Ectodermal cell (in vitro differentiated cells): ENCODE measurements around the gene TMEM170A.

Experiments
- H3K27ac ChIP-seq: 2 replicates; pipeline ENCODE4 v1.7.0; 2013; ENCODE audit warnings: mild to moderate bottlenecking, low read depth, low read length; ENCODE audit not compliant: insufficient read depth, poor library complexity, severe bottlenecking
- H3K27me3 ChIP-seq: 2 replicates; pipeline ENCODE4 v1.7.0; 2013; ENCODE audit warnings: mild to moderate bottlenecking, low read length; ENCODE audit not compliant: insufficient read depth, control insufficient read depth, poor library complexity, severe bottlenecking
- H3K36me3 ChIP-seq: one replicate; pipeline ENCODE4 v1.7.0; 2013; ENCODE audit warnings: low read length; ENCODE audit not compliant: control insufficient read depth, insufficient read depth
- H3K4me1 ChIP-seq: one replicate; pipeline ENCODE4 v1.7.0; 2013; ENCODE audit warnings: low read length; ENCODE audit not compliant: control insufficient read depth, insufficient read depth
- H3K4me3 ChIP-seq: 2 replicates; pipeline ENCODE4 v1.7.0; 2013; ENCODE audit warnings: low read depth, low read length, control low read depth; ENCODE audit not compliant: insufficient read depth
- H3K9me3 ChIP-seq: 2 replicates; pipeline ENCODE4 v1.7.0; 2013; ENCODE audit warnings: mild to moderate bottlenecking, low read length, moderate library complexity; ENCODE audit not compliant: control insufficient read depth
- WGBS, 2 experiments: methylation state at CpG; one replicate each; pipeline ENCODE4 v1.1.7; 2013; ENCODE audit warnings: missing lambda C conversion rate in 2 of 2; 5-methylcytosine and 5-hydroxymethylcytosine counted together

Gene TMEM170A

GRCh38 chr16:75495076-75495674 lies 30.7 kb upstream of the TMEM170A start, which contains the start of gene CHST6:
TSS of gene CHST6 (minus strand) at chr16:75495441. CDS start at chr16:75479828, 15,613 bp downstream.
- no peaks in the 10 kb centered on the region for H3K9me3 ChIP-seq
- H3K4me1 ChIP-seq: peaks cover 3% of the 10 kb centered on the region
- H3K36me3 ChIP-seq: no peaks in the 10 kb centered on the region
- H3K27ac ChIP-seq: no peak within 1 kb of the TSS
- 2% methylated on average over 43 of the region's 43 CpGs for WGBS, 2 experiments
- peak within 1 kb of the TSS; percentile 57 for H3K4me3 ChIP-seq
- H3K27me3 ChIP-seq: peaks cover 8% of the 10 kb centered on the region

- Histone ChIP-seq H3K9me3 (no peaks in the 10 kb centered on the region), H3K27ac (no peak overlapping the region), H3K4me3 (peak overlapping the region; percentile 57), H3K36me3 (no peaks in the 10 kb centered on the region), H3K4me1 (peaks cover 3% of the 10 kb centered on the region), H3K27me3 (peaks cover 8% of the 10 kb centered on the region)
- WGBS, 2 experiments: 1% methylated on average over 26 of the region's 26 CpGs
Measured at GRCh38 chr16:75494661-75495075, 30.2 kb upstream of the TMEM170A start.

GRCh38 chr16:75494184-75494583 lies 29.7 kb upstream of the TMEM170A start:
- no peak overlapping the region for H3K27ac ChIP-seq
- WGBS, 2 experiments: 70 to 71% methylated on average over 5 of the region's 5 CpGs
- no peaks in the 10 kb centered on the region for H3K9me3 ChIP-seq
- H3K4me3 ChIP-seq: peak overlapping the region; percentile 57
- peaks cover 8% of the 10 kb centered on the region for H3K27me3 ChIP-seq
- H3K36me3 ChIP-seq: no peaks in the 10 kb centered on the region
- H3K4me1 ChIP-seq: peaks cover 3% of the 10 kb centered on the region

- Histone ChIP-seq H3K4me1 (peaks cover 3% of the 10 kb centered on the region), H3K36me3 (no peaks in the 10 kb centered on the region), H3K4me3 (no peak overlapping the region), H3K27me3 (peaks cover 8% of the 10 kb centered on the region), H3K9me3 (no peaks in the 10 kb centered on the region), H3K27ac (no peak overlapping the region)
- 80 to 93% methylated on average over 1 of the region's 1 CpG for WGBS, 2 experiments
Measured at GRCh38 chr16:75491876-75492275, 27.4 kb upstream of the TMEM170A start.

- Histone ChIP-seq H3K36me3 (no peaks in the 10 kb centered on the region), H3K27ac (no peak overlapping the region), H3K4me1 (peaks cover 3% of the 10 kb centered on the region), H3K4me3 (no peak overlapping the region), H3K9me3 (no peaks in the 10 kb centered on the region), H3K27me3 (no peaks in the 10 kb centered on the region)
- WGBS, 2 experiments: 93 to 96% methylated on average over 2 of the region's 2 CpGs
Measured at GRCh38 chr16:75488322-75488721, 23.8 kb upstream of the TMEM170A start.

- Histone ChIP-seq H3K27me3 (no peaks in the 10 kb centered on the region), H3K4me1 (peaks cover 2% of the 10 kb centered on the region), H3K27ac (no peak overlapping the region), H3K4me3 (no peak overlapping the region), H3K9me3 (no peaks in the 10 kb centered on the region), H3K36me3 (no peaks in the 10 kb centered on the region)
- 90 to 96% methylated on average over 2 of the region's 2 CpGs for WGBS, 2 experiments
Measured at GRCh38 chr16:75486676-75487313, 22.3 kb upstream of the TMEM170A start.

- no peaks in the 10 kb centered on the region for H3K9me3 ChIP-seq
- 93 to 94% methylated on average over 9 of the region's 9 CpGs for WGBS, 2 experiments
- no peak overlapping the region for H3K27ac ChIP-seq
- H3K4me3 ChIP-seq: no peak overlapping the region
- H3K36me3 ChIP-seq: no peaks in the 10 kb centered on the region
- H3K4me1 ChIP-seq: no peaks in the 10 kb centered on the region
- H3K27me3 ChIP-seq: no peaks in the 10 kb centered on the region
Measured at GRCh38 chr16:75486014-75486675, 21.7 kb upstream of the TMEM170A start.

GRCh38 chr16:75485230-75486013 lies 20.9 kb upstream of the TMEM170A start:
- H3K4me1 ChIP-seq: no peaks in the 10 kb centered on the region
- 95 to 96% methylated on average over 7 of the region's 7 CpGs for WGBS, 2 experiments
- no peaks in the 10 kb centered on the region for H3K9me3 ChIP-seq
- no peak overlapping the region for H3K4me3 ChIP-seq
- no peaks in the 10 kb centered on the region for H3K27me3 ChIP-seq
- H3K36me3 ChIP-seq: no peaks in the 10 kb centered on the region
- H3K27ac ChIP-seq: no peak overlapping the region

GRCh38 chr16:75483222-75483621 lies 18.7 kb upstream of the TMEM170A start:
- Histone ChIP-seq H3K27ac (no peak overlapping the region), H3K36me3 (peaks cover 3% of the 10 kb centered on the region), H3K27me3 (no peaks in the 10 kb centered on the region), H3K9me3 (no peaks in the 10 kb centered on the region), H3K4me1 (no peaks in the 10 kb centered on the region), H3K4me3 (no peak overlapping the region)
- WGBS, 2 experiments: 96 to 98% methylated on average over 2 of the region's 2 CpGs
